RPMI8226 (cell line): ENCODE data around the gene SLC22A12.
"Not testable (repeated sequence)": the region's sequence is repeated elsewhere in the genome, so short reads cannot be mapped to it uniquely, and the experiment has no call there.

Experiments used
- DNase-seq: peaks from one replicate; pipeline ENCODE4 v3.0.0-alpha.2; 2015

Gene SLC22A12

GRCh38 chr11:64590763-64591221 is at the start of gene SLC22A12:
SLC22A12 (plus strand) TSS chr11:64591220; CDS start chr11:64591557, 337 bp downstream.
- no peak for DNase-seq

GRCh38 chr11:64542172-64543125 is 48.6 kb upstream of the SLC22A12 start:
- no peak for DNase-seq

- DNase-seq, result no peak
Observed at GRCh38 chr11:64543818-64544217, 47.2 kb upstream of the SLC22A12 start.

GRCh38 chr11:64544616-64545296 is 46.3 kb upstream of the SLC22A12 start:
- DNase-seq, result no peak

- DNase-seq, result no peak
Observed at GRCh38 chr11:64545619-64546018, 45.4 kb upstream of the SLC22A12 start.

- DNase-seq, result no peak
Observed at GRCh38 chr11:64546176-64546575, 44.8 kb upstream of the SLC22A12 start.

- no peak for DNase-seq
Observed at GRCh38 chr11:64546600-64546999, 44.4 kb upstream of the SLC22A12 start.

GRCh38 chr11:64549969-64550368 is 41.1 kb upstream of the SLC22A12 start:
- DNase-seq, result no peak

GRCh38 chr11:64553554-64554201 is 37.3 kb upstream of the SLC22A12 start:
- peak; percentile 59 for DNase-seq

- DNase-seq, result no peak
Observed at GRCh38 chr11:64556044-64556720, 34.8 kb upstream of the SLC22A12 start.

GRCh38 chr11:64556721-64557250 is 34.2 kb upstream of the SLC22A12 start:
- DNase-seq, result no peak

- no peak for DNase-seq
Observed at GRCh38 chr11:64558065-64558745, 32.8 kb upstream of the SLC22A12 start.

- no peak for DNase-seq
Observed at GRCh38 chr11:64558869-64559268, 32.2 kb upstream of the SLC22A12 start.

GRCh38 chr11:64559351-64560138 is 31.5 kb upstream of the SLC22A12 start:
- no peak for DNase-seq

- DNase-seq, result no peak
Observed at GRCh38 chr11:64560139-64560771, 30.8 kb upstream of the SLC22A12 start.

- no peak for DNase-seq
Observed at GRCh38 chr11:64560941-64561340, 30.1 kb upstream of the SLC22A12 start.

- not testable (repeated sequence) for DNase-seq
Observed at GRCh38 chr11:64561429-64561828, 29.6 kb upstream of the SLC22A12 start.

GRCh38 chr11:64561984-64562722 is 28.9 kb upstream of the SLC22A12 start:
- no peak for DNase-seq

GRCh38 chr11:64562723-64563351 is 28.2 kb upstream of the SLC22A12 start:
- no peak for DNase-seq
